Stomach (tissue), 9 donors: ENCODE data around the gene ZFP64. TPM values are rescaled to one million over a fixed set of nuclear protein-coding genes. Genes with fewer than 3 reads are reported as not detected.
A peak's percentile ranks its signal among the peaks of the same experiment; 100 is the strongest.
"Not testable (repeated sequence)": the region's sequence is repeated elsewhere in the genome, so short reads cannot be mapped to it uniquely, and the experiment has no call there.

Source experiments
- DNase-seq, 2 donors: peaks; one replicate each; pipeline versions ENCODE4 v3.0.0 to v3.0.0-alpha.2; 2013 to 2019
- H3K27ac ChIP-seq, 5 donors: fragments of 200-600 bp in 4 of 5; sonication (generic) in 4 of 5; one replicate each; pipeline ENCODE4 v1.5.1; 2013 to 2019; ENCODE audit warnings: mild to moderate bottlenecking in 1 of 5, moderate library complexity in 1 of 5
- H3K27me3 ChIP-seq, 3 donors: fragments of 200-600 bp; sonication (generic); one replicate each; pipeline ENCODE4 v1.5.1; 2017 to 2019; ENCODE audit warnings: mixed run types in 1 of 3
- H3K36me3 ChIP-seq, 4 donors: fragments of 200-600 bp; sonication (generic); 1 replicate in 3 of 4; 2 replicates in 1 of 4; pipeline ENCODE4 v1.5.1; 2016 to 2019
- H3K4me1 ChIP-seq, 4 donors: fragments of 200-600 bp; sonication (generic); one replicate each; pipeline ENCODE4 v1.5.1; 2016 to 2019
- H3K4me3 ChIP-seq, 4 donors: fragments of 200-600 bp; sonication (generic) in 3 of 4; one replicate each; pipeline ENCODE4 v1.5.1; 2016 to 2019; ENCODE audit warnings: mild to moderate bottlenecking in 1 of 4
- H3K9me3 ChIP-seq, 4 donors: fragments of 200-600 bp; sonication (generic); one replicate each; pipeline ENCODE4 v1.5.1; 2016 to 2019
- EP300 ChIP-seq: sonication (generic); formaldehyde crosslinking; IDR thresholded peaks from one replicate; pipeline ENCODE4 v1.6.1; 2017; ENCODE audit warnings: antibody characterized with exemption
- POLR2A ChIP-seq, 4 donors: fragments of 450-650 bp; IDR thresholded peaks; one replicate each; pipeline ENCODE4 v1.6.1; 2016; ENCODE audit warnings: antibody characterized with exemption in 4 of 4, control low read depth in 2 of 4, mild to moderate bottlenecking in 1 of 4, moderate library complexity in 1 of 4
- POLR2AphosphoS5 ChIP-seq, 3 donors: sonication (generic); formaldehyde crosslinking; IDR thresholded peaks; one replicate each; pipeline ENCODE4 v1.6.1; 2016; ENCODE audit warnings: antibody characterized with exemption in 3 of 3
- WGBS, 5 donors: extraction: QIAGEN DNeasy Blood & Tissue Kit in 3 of 5; methylation state at CpG; one replicate each; pipeline versions ENCODE4 v1.1.5 to v1.1.7; 2013 to 2018; 5-methylcytosine and 5-hydroxymethylcytosine counted together
- intact Hi-C: fragments of 100-400 bp; cut with DNase I; formaldehyde crosslinking; loops from one replicate; pipeline ENCODE4 v1.15.1; 2023; ENCODE audit warnings: low total_unique reads
- polyA plus RNA-seq, 3 donors: library from polyadenylated mRNA; stranded (reverse); fragments of 200-250 nt; gene quantifications; one replicate each; pipeline ENCODE4 v1.2.3, GENCODE V29; 2013
- total RNA-seq, 5 donors: library from RNA; depleted of rRNA; stranded (reverse); fragments of >200 nt; gene quantifications; one replicate each; pipeline versions ENCODE4 v1.1.0 to v1.2.3, GENCODE V29; 2014 to 2016
- TF ChIP-seq, protein P1 (sequence below), 7 experiments: fragments of 450-650 bp in 4 of 7; fragments of 200-600 bp in 3 of 7; sonication (generic) in 3 of 7; IDR thresholded peaks; one replicate each; pipeline ENCODE4 v1.5.1; 2016 to 2019; ENCODE audit warnings: antibody characterized with exemption in 7 of 7, control low read depth in 2 of 7, mild to moderate bottlenecking in 1 of 7
- donor health status: healthy with polysubstance abuse.
- donor health status: Bipolar disorder and iron deficiency.
- donor health status: healthy.

The ZFP64 gene
- total and polyA plus RNA-seq, 8 donors, result 3.4 to 40.0 (median 8.9) TPM

DNA sequence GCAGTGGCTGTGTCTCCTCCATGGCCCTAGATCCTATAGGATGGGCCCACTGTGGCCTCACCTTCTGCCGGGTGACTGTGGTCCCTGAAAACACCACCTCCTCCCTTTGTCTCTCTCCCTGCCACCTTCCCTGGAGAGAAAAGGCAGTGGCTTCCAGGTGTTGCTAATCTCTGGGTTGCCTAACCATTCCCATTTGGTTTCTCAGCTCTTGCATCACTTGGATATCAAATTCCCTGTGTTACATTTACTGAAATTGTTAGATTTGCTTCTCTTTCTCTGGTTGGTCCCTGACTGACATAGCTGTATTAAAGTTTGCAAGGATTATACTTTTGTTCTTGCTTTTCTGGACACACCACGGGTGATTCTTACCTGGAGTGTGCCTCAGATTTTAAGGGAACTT, 9.3 kb upstream of the ZFP64 start:
- no peak for DNase-seq
- intact Hi-C loops, result no loop called here
- 62 to 72% (median 70%) methylated on average over 2 of the region's 2 CpGs for WGBS, 5 donors
- Histone ChIP-seq H3K36me3 (no peaks in the 10 kb centered on the region), H3K9me3 (no peaks in the 10 kb centered on the region), H3K4me1 (no peaks in the 10 kb centered on the region), H3K27ac (no peak overlapping the region), H3K4me3 (no peak overlapping the region), H3K27me3 (no peaks in the 10 kb centered on the region)
- TF ChIP-seq, protein P1, sequence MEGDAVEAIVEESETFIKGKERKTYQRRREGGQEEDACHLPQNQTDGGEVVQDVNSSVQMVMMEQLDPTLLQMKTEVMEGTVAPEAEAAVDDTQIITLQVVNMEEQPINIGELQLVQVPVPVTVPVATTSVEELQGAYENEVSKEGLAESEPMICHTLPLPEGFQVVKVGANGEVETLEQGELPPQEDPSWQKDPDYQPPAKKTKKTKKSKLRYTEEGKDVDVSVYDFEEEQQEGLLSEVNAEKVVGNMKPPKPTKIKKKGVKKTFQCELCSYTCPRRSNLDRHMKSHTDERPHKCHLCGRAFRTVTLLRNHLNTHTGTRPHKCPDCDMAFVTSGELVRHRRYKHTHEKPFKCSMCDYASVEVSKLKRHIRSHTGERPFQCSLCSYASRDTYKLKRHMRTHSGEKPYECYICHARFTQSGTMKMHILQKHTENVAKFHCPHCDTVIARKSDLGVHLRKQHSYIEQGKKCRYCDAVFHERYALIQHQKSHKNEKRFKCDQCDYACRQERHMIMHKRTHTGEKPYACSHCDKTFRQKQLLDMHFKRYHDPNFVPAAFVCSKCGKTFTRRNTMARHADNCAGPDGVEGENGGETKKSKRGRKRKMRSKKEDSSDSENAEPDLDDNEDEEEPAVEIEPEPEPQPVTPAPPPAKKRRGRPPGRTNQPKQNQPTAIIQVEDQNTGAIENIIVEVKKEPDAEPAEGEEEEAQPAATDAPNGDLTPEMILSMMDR (IDR thresholded peaks at IDR 0.05), result no peak
- TF ChIP-seq POLR2A (IDR thresholded peaks at IDR 0.05) (no peak), EP300 (no peak), POLR2AphosphoS5 (IDR thresholded peaks at IDR 0.05) (no peak)

DNA sequence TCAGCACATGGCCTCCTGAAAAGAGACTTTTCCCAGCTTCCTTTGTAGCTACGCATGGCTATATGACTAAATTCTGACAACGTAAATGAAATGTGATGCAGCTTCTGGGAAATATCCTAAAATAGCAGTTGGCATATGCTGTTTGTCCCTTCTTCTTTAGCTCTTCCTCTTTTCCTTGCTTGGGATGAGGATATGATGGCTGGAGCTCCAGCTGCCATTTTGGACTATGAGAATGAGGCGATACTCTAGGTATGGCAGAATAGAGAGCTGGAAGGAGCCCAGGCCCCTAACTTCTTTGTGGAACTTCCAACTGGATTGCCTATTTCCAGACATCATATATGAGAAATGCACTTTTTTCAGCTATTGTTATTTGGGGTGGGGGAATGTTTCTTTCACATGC, 5.3 kb upstream of the ZFP64 start:
- H3K27ac ChIP-seq, result no peak overlapping the region
- peaks cover 0 to 20% (median 6%) of the 10 kb centered on the region in 4 donors for H3K4me1 ChIP-seq
- H3K27me3 ChIP-seq, result no peaks in the 10 kb centered on the region
- no peaks in the 10 kb centered on the region for H3K36me3 ChIP-seq
- no peak overlapping the region for H3K4me3 ChIP-seq
- WGBS, 5 donors, result 95 to 100% (median 99%) methylated on average over 3 of the region's 3 CpGs
- TF ChIP-seq EP300, result no peak
- no peak for TF ChIP-seq POLR2A (IDR thresholded peaks at IDR 0.05)
- TF ChIP-seq POLR2AphosphoS5 (IDR thresholded peaks at IDR 0.05), result no peak
- TF ChIP-seq, protein P1 (IDR thresholded peaks at IDR 0.05), result no peak
- DNase-seq, result no peak
- H3K9me3 ChIP-seq, result no peaks in the 10 kb centered on the region
- intact Hi-C loops, result no loop called here

DNA sequence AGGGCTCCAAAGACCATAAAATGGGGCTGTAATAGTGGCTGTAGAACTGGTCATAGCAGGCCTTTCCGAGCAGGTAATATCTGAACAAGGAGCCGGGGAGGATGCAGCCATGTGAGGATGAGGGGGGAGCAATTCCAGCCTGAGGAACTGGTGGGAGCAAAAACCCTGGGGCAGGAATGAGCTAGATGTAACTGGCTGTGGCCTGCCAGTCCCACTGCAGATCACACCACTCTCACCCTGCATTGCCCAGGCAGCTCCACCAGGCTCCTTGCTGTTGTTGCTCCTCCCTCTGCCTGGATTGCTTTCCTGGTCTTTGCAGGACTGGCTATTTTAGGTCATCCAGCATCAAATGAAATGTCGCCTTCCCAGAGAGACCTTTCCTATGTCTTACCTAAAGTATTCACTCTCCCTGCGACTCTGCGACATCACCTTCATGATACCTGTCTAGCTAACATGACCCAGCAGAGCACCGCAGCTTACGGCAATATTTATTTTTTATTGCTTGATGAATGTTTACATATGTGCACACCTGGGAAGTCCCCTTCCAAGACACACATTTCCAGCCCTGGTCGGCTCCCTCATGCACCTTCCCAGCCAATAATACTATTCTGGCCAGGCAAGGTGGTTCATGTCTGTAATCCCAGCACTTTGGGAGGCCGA, 2.4 kb upstream of the ZFP64 start:
- no peak for DNase-seq
- H3K4me3 ChIP-seq, result no peak overlapping the region
- no peaks in the 10 kb centered on the region for H3K9me3 ChIP-seq
- no peaks in the 10 kb centered on the region for H3K27me3 ChIP-seq
- TF ChIP-seq EP300, result no peak
- 61 to 76% (median 65%) methylated on average over 9 of the region's 9 CpGs for WGBS, 5 donors
- no peak overlapping the region for H3K27ac ChIP-seq
- peaks cover 0 to 38% (median 20%) of the 10 kb centered on the region in 4 donors for H3K4me1 ChIP-seq
- intact Hi-C loops, result no loop called here
- H3K36me3 ChIP-seq, result no peaks in the 10 kb centered on the region

DNA sequence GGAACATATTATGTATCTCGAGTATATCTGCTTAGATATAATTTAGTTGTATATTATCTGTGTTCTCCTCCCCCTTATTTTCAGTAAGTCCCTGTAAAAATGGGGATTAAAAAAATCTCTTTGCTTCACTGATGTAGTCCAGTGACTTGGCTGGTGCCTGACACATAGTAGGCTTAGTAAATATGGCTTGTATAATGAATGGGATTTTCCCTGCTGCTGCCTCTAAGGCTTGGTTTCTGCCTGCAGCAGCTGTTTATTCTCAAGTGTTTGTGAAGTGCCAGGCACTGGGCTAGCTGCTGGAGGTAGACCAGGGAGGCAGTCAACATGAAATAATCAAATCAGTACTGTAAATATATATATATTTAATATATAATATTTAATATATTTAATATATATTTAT, 1.6 kb upstream of the ZFP64 start:
- no peak overlapping the region for H3K4me3 ChIP-seq
- 63 to 86% (median 67%) methylated on average over 1 of the region's 1 CpG for WGBS, 5 donors
- TF ChIP-seq EP300 (no peak), POLR2AphosphoS5 (IDR thresholded peaks at IDR 0.05) (no peak), POLR2A (IDR thresholded peaks at IDR 0.05) (no peak)
- TF ChIP-seq, protein P1 (IDR thresholded peaks at IDR 0.05), result no peak
- intact Hi-C loops, result no loop called here
- no peaks in the 10 kb centered on the region for H3K27me3 ChIP-seq
- H3K27ac ChIP-seq, result peak overlapping the region in 1 of 5 donors; percentile 93
- no peak for DNase-seq
- H3K36me3 ChIP-seq, result no peaks in the 10 kb centered on the region
- no peaks in the 10 kb centered on the region for H3K9me3 ChIP-seq
- peaks cover 0 to 42% (median 20%) of the 10 kb centered on the region in 4 donors for H3K4me1 ChIP-seq

DNA sequence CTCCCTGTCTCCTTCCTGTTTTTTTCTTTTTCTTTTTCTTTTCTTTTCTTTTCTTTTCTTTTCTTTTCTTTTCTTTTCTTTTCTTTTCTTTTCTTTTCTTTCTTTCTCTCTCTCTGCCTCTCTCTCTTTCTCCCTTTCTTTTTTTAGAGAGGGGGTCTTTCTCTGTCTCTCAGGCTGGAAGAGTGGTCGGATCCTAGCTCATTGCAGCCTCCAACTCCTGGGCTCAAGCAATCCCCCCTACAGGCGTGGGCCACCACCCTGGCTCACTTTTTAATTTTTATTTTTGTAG, 1.1 kb upstream of the ZFP64 start:
- H3K36me3 ChIP-seq, H3K9me3 ChIP-seq, H3K27me3 ChIP-seq, DNase-seq, intact Hi-C loops: not testable (repeated sequence)
- WGBS, 5 donors, result 89 to 96% (median 95%) methylated on average over 2 of the region's 2 CpGs
- H3K27ac ChIP-seq, result peak overlapping the region in 2 of 5 donors; percentile 82 to 93
- peak overlapping the region in 2 of 4 donors; percentile 66 to 94 for H3K4me3 ChIP-seq
- peaks cover 0 to 42% (median 20%) of the 10 kb centered on the region in 4 donors for H3K4me1 ChIP-seq
